HG03460 (cell line): ENCODE data around the gene SLC25A47.
"Not testable (repeated sequence)": the region's sequence is repeated elsewhere in the genome, so short reads cannot be mapped to it uniquely, and the experiment has no call there.

ENCODE experiments used
- ATAC-seq: cut with Tn5 transposase; IDR thresholded peaks from one replicate; pipeline ENCODE4 v1.9.1; 2021; ENCODE audit not compliant: unreplicated experiment

Gene SLC25A47

DNA sequence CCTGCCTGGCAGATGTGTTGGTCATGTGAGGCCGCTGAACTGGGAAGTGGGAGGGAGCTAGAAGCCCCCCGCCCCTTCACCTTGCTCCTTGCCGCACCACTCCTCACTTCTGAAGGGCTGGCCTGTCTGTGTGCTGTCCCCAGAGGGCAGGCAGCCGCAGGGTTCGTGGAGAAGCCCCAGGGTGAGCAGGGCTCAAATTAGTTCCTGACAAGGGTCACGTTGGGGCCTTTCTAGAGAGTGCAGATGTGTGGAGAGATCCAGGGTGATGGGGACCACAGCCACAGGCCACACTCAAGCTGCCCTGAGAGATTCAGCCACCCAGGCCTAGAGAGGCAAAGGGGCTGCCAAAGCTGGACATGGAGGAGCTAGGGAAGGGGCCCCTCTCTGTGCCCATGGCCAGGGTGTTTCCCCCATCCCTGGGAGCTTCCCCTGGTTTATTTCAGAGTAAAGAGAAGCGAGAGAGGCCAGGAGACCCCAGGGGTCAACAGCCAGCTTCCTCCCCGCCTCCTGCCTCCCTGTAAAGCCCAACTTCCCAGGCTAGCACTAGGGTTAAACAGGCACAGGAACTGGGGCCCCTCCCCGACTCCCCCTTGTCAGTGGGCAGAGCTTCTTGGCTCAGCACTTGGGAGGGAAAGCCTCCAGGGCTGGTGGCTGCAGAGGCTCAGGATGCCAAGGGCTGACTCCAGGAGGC, 33.1 kb upstream of the SLC25A47 start:
- no peak for ATAC-seq

DNA sequence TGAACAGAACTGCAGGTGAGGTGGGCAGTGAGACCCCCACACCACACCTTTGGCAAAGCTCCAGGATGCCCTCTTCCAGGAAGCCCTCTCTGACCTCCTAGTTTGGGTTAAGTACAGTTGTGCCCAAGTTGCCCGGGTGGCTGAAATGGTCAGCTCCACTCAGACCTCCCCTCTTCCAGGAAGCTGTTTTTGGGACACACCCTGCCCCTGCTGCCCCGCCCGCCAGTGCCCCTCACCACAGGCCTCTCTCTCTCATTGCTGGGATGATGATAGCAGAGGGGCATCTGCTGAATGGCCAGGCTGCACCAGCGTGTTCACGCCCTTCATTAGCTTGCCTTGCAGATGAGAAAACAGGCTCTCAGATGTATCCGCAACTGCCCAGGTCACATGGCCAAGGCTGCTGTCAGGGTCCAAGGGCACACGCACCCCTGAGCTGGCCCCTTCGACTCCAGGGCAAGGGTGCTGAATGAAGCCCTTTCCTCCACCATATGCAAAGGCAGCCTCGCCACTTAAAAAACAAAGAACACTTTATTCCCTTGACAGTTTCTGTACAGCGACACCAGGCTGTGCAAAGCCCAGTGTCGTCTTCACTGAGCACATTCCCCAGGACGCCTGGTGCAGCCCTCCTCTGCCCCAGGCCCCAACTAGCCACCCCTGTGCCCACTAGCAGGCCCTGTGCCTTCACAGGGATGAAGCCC, 32.4 kb upstream of the SLC25A47 start:
- ATAC-seq, result no peak

DNA sequence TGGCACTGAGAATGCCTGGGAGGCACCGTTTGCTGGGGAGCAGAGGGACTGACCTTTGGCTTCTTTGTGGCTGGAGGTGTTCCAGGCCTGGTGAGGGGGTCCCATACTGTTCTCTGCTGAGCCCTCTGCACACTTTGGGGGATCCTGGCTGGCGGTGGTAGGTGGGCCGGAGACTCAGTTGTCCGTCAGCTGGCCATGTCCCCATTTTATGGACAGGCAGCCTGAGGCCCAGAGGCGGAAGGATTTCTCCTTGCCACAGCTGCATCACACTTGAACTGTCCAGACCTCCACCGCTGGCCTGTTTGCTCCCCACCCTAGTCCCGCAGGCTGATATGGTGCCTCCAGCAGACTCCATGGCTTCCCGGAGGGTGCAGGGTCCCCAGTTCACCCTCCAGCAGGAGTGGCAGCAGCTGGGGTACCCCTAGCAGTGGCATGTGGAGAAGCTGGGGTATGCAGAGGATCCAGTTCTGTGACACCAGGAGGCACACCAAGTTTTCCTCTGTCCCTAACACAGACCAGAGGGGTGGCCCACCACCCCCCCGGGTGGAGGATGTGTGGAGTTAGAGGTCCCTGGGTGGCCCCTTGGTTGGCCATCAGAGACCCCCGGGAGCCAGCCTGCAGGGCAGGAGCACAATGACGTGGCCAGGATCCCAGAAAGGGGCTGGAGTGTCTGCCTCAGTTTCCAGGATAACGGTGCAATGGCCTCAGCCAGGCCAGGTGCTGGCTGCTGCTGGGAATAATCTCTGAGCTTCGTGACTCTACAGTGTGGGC, 31.6 kb upstream of the SLC25A47 start:
- ATAC-seq, result no peak

DNA sequence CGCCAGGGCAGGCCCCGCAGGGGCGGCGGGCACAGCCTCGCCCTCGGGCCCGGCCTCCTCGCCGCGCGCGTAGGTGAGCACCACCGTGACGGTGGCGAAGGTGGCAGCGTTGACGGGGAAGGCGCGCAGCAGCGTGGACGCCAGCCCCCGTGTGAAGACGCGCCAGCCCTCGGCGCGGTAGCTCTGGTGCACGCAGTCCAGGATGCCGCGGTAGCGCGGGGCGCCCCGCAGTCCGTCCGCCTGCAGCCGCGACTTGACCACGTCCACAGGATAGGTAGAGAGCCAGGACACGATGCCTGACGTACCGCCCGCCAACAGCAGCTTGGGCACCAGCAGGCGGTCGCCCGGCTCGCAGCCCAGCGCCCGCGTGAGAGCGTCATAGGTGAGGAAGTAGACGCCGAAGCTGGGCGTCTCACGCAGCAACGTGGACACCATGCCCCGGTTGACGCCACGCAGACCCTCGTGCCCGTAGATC, 30.8 kb upstream of the SLC25A47 start:
- ATAC-seq, result no peak

- ATAC-seq, result no peak
These were observed 30.2 kb upstream of the SLC25A47 start for GRCh38 chr14:100292776-100293461.

- no peak for ATAC-seq
These were observed 29.5 kb upstream of the SLC25A47 start for GRCh38 chr14:100293497-100294212.

DNA sequence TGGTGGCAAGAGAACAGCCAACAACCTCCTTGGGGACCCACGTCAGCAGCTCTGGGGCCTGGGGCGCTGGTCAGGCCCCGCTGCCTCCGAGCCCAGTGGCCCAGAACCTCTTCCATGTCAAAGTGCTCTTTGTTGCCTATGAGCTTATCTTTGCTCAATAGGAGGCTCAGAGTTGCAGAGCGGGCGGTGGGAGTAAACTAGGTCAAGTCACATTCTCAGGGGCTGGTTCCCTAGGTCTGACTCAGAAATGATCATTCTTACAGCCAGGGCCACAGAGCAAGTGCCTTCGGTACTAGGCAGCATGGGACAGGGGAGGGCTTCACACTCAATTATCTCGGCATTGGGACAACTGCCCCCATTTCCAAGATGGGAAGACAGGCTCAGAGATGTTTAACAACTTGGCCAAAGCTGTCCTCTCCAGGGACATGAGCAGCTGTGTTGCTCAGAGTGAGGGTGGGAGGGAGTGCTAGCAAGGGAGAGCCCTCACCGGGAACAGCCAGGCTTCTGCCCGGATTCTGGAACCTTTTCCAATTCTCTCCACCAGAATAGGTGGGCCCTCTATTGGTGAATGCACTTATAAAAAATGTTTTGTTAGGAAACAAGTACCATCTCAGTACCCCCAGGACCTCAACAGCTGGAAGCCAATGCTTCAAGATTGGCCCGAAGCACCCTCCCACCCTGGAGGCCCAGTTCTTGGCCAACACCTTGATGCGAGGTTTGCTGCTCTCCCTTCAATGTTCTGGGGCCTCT, 28.8 kb upstream of the SLC25A47 start:
- no peak for ATAC-seq

GRCh38 chr14:100294963-100295330, 28.2 kb upstream of the SLC25A47 start:
- no peak for ATAC-seq

DNA sequence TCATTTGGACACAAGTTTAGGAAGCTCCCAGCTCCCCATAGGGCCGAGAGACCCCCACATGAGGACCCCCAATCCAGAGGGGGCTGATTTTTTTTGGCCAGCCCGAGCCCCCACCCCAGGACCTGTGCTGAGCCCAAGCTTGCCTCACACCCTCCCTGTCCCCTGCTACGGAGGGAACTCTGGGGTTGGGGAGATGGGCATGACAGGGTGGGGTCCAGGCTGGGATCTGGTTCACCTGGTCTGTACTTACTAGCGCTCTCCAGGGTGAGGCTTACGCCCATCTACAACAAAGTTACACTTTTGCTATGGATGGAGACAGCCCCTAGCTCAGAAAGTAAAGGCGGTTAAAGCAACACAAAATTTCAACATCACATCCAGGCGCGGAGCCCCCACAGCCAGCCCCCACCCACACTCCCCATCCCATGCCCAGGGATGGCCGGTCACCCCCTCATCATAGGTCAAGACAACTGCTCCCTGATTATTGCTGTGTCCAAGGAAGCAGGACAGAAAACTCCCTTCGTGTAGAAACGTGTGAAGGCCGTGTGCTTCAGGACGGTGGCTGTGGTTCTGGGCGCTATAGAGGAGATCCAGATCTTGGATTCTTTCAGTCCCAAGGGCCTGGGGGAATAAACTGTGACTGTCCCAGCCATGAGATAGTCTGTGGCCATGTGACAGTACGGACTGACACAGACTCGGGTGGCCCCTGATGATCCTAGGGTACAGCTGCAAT, 27.6 kb upstream of the SLC25A47 start:
- no peak for ATAC-seq

DNA sequence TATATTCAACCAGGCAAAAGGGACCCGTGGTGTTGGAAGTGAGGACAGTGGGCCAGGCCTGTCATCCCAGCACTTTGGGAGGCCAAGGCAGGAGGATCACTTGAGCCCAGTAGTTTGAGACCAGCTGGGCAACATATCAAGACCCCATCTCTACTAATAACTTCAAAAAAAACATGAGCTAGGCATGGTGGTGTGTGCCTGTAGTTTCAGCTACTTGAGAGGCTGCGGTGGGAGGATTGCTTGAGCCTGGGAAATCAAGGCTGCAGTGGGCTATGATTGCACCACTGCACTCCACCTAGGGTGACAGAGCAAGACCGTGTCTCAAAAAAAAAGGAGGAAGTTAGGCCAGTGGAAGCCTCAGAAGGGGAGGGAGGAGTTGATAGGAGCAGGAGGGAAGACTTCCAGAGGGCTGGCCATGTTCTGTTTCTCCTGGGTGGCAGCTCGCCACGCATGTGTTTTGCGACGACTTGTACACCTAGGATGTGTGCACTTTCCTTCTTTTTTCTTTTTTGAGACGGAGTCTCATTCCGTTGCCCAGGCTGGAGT, 27.0 kb upstream of the SLC25A47 start:
- no peak for ATAC-seq

DNA sequence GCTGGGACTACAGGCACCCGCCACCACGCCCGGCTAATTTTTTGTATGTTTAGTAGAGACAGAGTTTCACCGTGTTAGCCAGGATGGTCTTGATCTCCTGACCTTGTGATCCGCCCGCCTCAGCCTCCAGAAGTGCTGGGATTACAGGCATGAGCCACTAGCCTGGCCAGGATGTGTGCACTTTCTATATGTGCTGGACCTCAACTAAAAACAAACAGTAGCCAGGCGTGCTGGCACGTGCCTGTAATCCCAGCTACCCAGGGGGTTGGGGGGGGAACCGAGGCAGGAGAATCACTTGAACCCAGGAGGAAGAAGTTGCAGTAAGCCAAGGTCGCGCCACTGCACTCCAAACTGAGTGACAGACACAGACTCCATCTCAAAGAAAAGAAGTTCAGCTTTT, 26.4 kb upstream of the SLC25A47 start:
- not testable (repeated sequence) for ATAC-seq

GRCh38 chr14:100297320-100298300, 25.5 kb upstream of the SLC25A47 start:
- peak; percentile 72 for ATAC-seq

GRCh38 chr14:100298551-100299237, 24.4 kb upstream of the SLC25A47 start:
- no peak for ATAC-seq

DNA sequence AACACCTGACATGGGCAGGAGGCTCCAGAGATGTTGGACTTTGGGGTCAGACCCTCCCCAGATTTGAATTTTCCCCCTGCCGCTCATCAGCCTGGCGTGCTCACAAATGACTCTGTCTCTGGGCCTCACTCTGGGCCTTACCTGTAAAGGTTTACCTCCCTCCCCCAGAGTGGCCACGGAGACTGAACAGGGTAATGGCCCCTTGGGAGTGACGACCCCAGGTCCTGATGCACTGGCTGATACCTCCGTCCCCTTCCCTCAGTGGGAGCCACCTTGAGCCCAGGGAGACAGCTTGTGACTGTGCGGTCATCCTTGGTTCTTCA, 23.9 kb upstream of the SLC25A47 start:
- no peak for ATAC-seq

GRCh38 chr14:100302616-100303015, 20.5 kb upstream of the SLC25A47 start:
- no peak for ATAC-seq

- no peak for ATAC-seq
These were observed 20.0 kb upstream of the SLC25A47 start for GRCh38 chr14:100303179-100303578.

DNA sequence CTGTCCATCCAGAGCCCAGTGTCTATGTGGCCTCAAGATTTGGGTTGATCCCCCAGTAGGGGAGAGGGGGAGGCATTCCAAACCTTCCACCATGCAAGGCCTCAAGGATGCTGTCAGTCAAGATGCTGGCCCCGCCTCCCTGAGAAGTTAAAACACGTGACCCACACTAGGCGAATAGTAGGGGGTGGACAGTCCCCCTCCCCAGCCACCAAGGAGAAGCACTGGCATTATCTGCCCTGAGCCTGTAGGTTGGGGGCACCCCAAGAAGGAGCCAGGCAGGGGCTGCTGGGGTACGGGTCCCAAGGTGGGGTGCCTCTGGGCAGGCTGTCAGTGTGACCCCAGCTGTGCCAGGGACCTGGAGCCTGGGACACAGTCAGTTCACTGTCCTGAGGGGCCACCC, 19.2 kb upstream of the SLC25A47 start:
- no peak for ATAC-seq
